HUES64 (cell line): ENCODE data around the gene EIF1AY.

Source experiments
- H3K27ac ChIP-seq: 2 replicates; pipeline ENCODE4 v1.7.0; 2013; ENCODE audit warnings: low read depth, low read length, inconsistent platforms
- H3K27me3 ChIP-seq: 2 replicates; pipeline ENCODE4 v1.6.1; 2013; ENCODE audit warnings: mild to moderate bottlenecking, low read length; ENCODE audit not compliant: insufficient read depth
- H3K36me3 ChIP-seq: 2 replicates; pipeline ENCODE4 v1.6.1; 2013; ENCODE audit warnings: mild to moderate bottlenecking, low read length; ENCODE audit not compliant: insufficient read depth
- H3K4me1 ChIP-seq: 2 replicates; pipeline ENCODE4 v1.6.1; 2013; ENCODE audit warnings: mild to moderate bottlenecking, low read length, moderate library complexity; ENCODE audit not compliant: insufficient read depth
- H3K4me3 ChIP-seq: 2 replicates; pipeline ENCODE4 v1.5.1; 2013; ENCODE audit warnings: mild to moderate bottlenecking, low read length, moderate library complexity
- H3K9ac ChIP-seq: 2 replicates; pipeline ENCODE4 v1.6.1; 2013; ENCODE audit warnings: mild to moderate bottlenecking, low read depth, low read length
- H3K9me3 ChIP-seq: 2 replicates; pipeline ENCODE4 v1.6.1; 2013; ENCODE audit warnings: low read depth, low read length; ENCODE audit not compliant: insufficient read depth
- WGBS: fragments of 150-250, 120-280 bp; methylation state at CpG from one replicate; pipeline ENCODE4 v1.1.7; 2013; ENCODE audit warnings: missing lambda C conversion rate; 5-methylcytosine and 5-hydroxymethylcytosine counted together

The EIF1AY gene

GRCh38 chrY:20559873-20560512, 15.6 kb upstream of the EIF1AY start:
- no peaks in the 10 kb centered on the region for H3K36me3 ChIP-seq
- WGBS = 86% methylated on average over 2 of the region's 2 CpGs

DNA sequence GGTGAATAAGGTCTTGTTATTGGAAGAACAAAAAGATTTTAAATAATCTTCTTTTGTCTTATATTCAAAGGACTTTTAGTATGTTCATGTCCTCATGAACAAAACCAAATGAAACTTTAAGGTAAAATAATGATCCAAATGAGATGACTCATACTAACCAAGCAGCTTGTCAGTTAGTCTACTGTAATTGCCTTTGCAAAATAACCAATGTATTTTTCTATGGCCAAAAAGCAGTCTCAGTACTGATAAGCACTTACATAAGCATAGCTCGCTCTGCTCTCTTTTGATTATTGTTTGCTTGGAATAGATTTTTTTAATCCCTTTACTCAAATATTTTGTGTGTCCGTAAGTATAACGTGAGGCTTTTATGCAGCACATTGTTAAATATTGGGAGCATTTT, 4.3 kb upstream of the EIF1AY start:
- WGBS = no CpG with 5 or more reads among the region's 3 CpGs
- no peaks in the 10 kb centered on the region for H3K36me3 ChIP-seq
- H3K9me3 ChIP-seq = peaks cover 3% of the 10 kb centered on the region; the same call in 1 of the 2 replicates
- no peak overlapping the region for H3K9ac ChIP-seq
- H3K4me1 ChIP-seq = no peaks in the 10 kb centered on the region
- no peak overlapping the region for H3K4me3 ChIP-seq
- no peaks in the 10 kb centered on the region for H3K27me3 ChIP-seq
- H3K27ac ChIP-seq = no peak overlapping the region

More at GRCh38 chrY:20559873-20560512, 15.6 kb upstream of the EIF1AY start:
- peaks cover 29% of the 10 kb centered on the region; the same call in 1 of the 2 replicates for H3K9me3 ChIP-seq
- H3K4me3 ChIP-seq = no peak overlapping the region
- no peak overlapping the region for H3K9ac ChIP-seq
- H3K27me3 ChIP-seq = no peaks in the 10 kb centered on the region
- no peak overlapping the region for H3K27ac ChIP-seq
- H3K4me1 ChIP-seq = no peaks in the 10 kb centered on the region

DNA sequence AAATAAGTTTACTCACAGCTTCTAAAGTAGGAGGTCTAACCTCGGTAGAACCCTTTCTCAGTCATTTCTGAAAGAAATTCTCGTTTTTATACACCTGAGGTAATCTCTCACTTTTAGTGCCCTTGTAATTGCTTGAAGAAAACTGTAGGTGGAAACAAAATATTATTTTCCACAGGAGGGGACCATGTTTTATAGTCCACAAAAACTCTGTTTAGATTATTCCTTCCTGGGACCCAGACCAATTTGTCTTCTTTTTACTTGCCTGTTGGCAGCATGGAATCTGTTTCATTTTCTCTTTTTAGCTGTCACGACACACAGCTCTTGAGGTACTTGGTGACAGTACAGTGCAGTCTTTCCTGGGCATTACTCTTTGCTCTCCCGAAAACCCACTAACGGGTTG, 930 bp downstream of the EIF1AY start:
- 6% methylated on average over 2 of the region's 5 CpGs for WGBS
- peak overlapping the region; percentile 97 for H3K27ac ChIP-seq
- H3K4me3 ChIP-seq = peak overlapping the region; percentile 97
- no peaks in the 10 kb centered on the region for H3K4me1 ChIP-seq
- no peaks in the 10 kb centered on the region for H3K9me3 ChIP-seq
- H3K36me3 ChIP-seq = peaks cover 9% of the 10 kb centered on the region; the same call in 1 of the 2 replicates
- peak overlapping the region; percentile 91 for H3K9ac ChIP-seq
- no peaks in the 10 kb centered on the region for H3K27me3 ChIP-seq

GRCh38 chrY:20578206-20578605, 2.6 kb downstream of the EIF1AY start:
- 94% methylated on average over 3 of the region's 3 CpGs for WGBS
- H3K36me3 ChIP-seq = peaks cover 12% of the 10 kb centered on the region; the same call in 1 of the 2 replicates
- no peak overlapping the region for H3K27ac ChIP-seq
- no peaks in the 10 kb centered on the region for H3K4me1 ChIP-seq
- H3K9ac ChIP-seq = no peak overlapping the region
- H3K27me3 ChIP-seq = no peaks in the 10 kb centered on the region
- H3K4me3 ChIP-seq = no peak overlapping the region
- H3K9me3 ChIP-seq = no peaks in the 10 kb centered on the region

DNA sequence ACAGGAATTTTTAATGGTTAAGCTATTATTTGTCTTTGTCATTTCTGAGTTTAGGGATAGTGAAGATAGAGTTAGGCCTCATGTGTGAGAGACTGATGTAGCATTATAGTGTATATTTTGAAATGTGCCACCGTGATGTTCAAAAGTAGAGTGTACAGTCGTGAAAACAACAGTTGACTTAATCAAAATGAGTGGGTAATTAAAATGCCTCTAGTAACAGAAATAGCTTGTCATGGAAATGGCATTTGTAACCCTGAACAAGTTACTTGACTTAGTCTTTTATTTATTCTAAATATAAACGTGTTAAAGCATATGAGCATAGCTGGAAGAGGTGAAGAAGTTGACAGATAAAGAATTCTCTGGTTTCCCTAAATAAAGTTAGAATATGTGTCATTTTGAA, 6.1 kb downstream of the EIF1AY start:
- H3K9ac ChIP-seq = no peak overlapping the region
- 98% methylated on average over 2 of the region's 3 CpGs for whole genome bisulfite sequencing

GRCh38 chrY:20586161-20586560, 10.6 kb downstream of the EIF1AY start:
- Histone ChIP-seq H3K9me3 (no peaks in the 10 kb centered on the region), H3K27me3 (no peaks in the 10 kb centered on the region), H3K4me3 (no peak overlapping the region), H3K4me1 (no peaks in the 10 kb centered on the region), H3K27ac (no peak overlapping the region), H3K9ac (no peak overlapping the region), H3K36me3 (peaks cover 40% of the 10 kb centered on the region)
- 97% methylated on average over 3 of the region's 4 CpGs for WGBS

More for the DNA sequence above, 6.1 kb downstream of the EIF1AY start:
- Histone ChIP-seq H3K4me3 (no peak overlapping the region), H3K9me3 (no peaks in the 10 kb centered on the region), H3K27me3 (no peaks in the 10 kb centered on the region), H3K27ac (no peak overlapping the region), H3K36me3 (peaks cover 19% of the 10 kb centered on the region; the same call in 1 of the 2 replicates), H3K4me1 (no peaks in the 10 kb centered on the region)
